PC-3 (cell line): ENCODE measurements around the gene LRP2. TPM values are rescaled to one million over a fixed set of nuclear protein-coding genes. Genes with fewer than 3 reads are reported as not detected.
A peak's percentile ranks its signal among the peaks of the same experiment; 100 is the strongest.

Source experiments
- ATAC-seq: fragments of 200-7000 bp; cut with Tn5 transposase; 2 replicates; pipeline ENCODE4 v1.9.1; 2020; ENCODE audit warnings: mild to moderate bottlenecking, moderate library complexity
- BruUV-seq: library from RNA; stranded (reverse); fragments of 400-500 nt; replicated peaks from 2 replicates; lab custom pipeline; 2021; lab: Mats Ljungman, UMichigan
- CTCF ChIA-PET: fragments of 300-600 bp; sonication (Branson Sonifier 250); formaldehyde crosslinking; loops from one replicate; lab custom pipeline; 2022; ENCODE audit warnings: antibody characterized with exemption; lab: Charles Lee
- POLR2A ChIA-PET: fragments of 300-600 bp; sonication (Branson Sonifier 250); formaldehyde crosslinking; loops from one replicate; lab custom pipeline; 2022; ENCODE audit warnings: antibody characterized with exemption; ENCODE audit not compliant: unreplicated experiment; lab: Charles Lee
- DNase-seq: peaks from one replicate; pipeline ENCODE4 v3.0.0-alpha.2; 2015
- H2AFZ ChIP-seq: fragments of 300-600 bp; sonication (generic); 2 replicates; pipeline ENCODE4 v1.6.0; 2016; ENCODE audit warnings: antibody characterized with exemption, low read length
- H3F3A ChIP-seq: fragments of 300-600 bp; sonication (generic); one replicate; pipeline ENCODE4 v1.6.0; 2017; ENCODE audit warnings: antibody characterized with exemption, low read length, control low read depth, mild to moderate bottlenecking; ENCODE audit not compliant: unreplicated experiment
- H3K27ac ChIP-seq: fragments of 300-600 bp; sonication (generic); 2 replicates; pipeline ENCODE4 v1.5.1; 2016; ENCODE audit warnings: mild to moderate bottlenecking, low read length
- H3K27me3 ChIP-seq: fragments of 300-600 bp; sonication (generic); 2 replicates; pipeline ENCODE4 v1.6.1; 2016; ENCODE audit warnings: low read length, mixed read lengths
- H3K36me3 ChIP-seq: fragments of 300-600 bp; sonication (generic); 2 replicates; pipeline ENCODE4 v1.6.1; 2016; ENCODE audit warnings: low read depth, mixed run types, low read length, mixed read lengths
- H3K4me1 ChIP-seq: fragments of 300-600 bp; sonication (generic); 2 replicates; pipeline ENCODE4 v1.5.1; 2016; ENCODE audit warnings: low read length; ENCODE audit not compliant: insufficient read depth
- H3K4me2 ChIP-seq: fragments of 300-600 bp; sonication (generic); 2 replicates; pipeline ENCODE4 v1.6.0; 2016; ENCODE audit warnings: low read length
- H3K4me3 ChIP-seq: fragments of 300-600 bp; sonication (generic); 2 replicates; pipeline ENCODE4 v1.5.1; 2016; ENCODE audit warnings: mild to moderate bottlenecking, low read length, mixed read lengths
- H3K79me2 ChIP-seq: fragments of 300-600 bp; sonication (generic); 2 replicates; pipeline ENCODE4 v1.6.1; 2017; ENCODE audit warnings: low read length, mixed read lengths
- H3K9ac ChIP-seq: fragments of 300-600 bp; sonication (generic); 2 replicates; pipeline ENCODE4 v1.6.0; 2016; ENCODE audit warnings: mild to moderate bottlenecking, low read length
- H3K9me2 ChIP-seq: fragments of 300-600 bp; sonication (generic); replicated peaks from 2 replicates; pipeline ENCODE4 v1.6.1; 2016; ENCODE audit warnings: mixed run types, low read length, mixed read lengths
- H3K9me3 ChIP-seq: fragments of 300-600 bp; sonication (generic); 2 replicates; pipeline ENCODE4 v1.6.1; 2016; ENCODE audit warnings: low read length, mixed read lengths
- H4K20me1 ChIP-seq: fragments of 300-600 bp; sonication (generic); 2 replicates; pipeline ENCODE4 v1.6.1; 2016; ENCODE audit warnings: low read length, mixed read lengths
- EZH2 ChIP-seq: fragments of 300-600 bp; sonication (generic); IDR thresholded peaks from one replicate; pipeline ENCODE4 v1.6.1; 2017; ENCODE audit warnings: antibody characterized with exemption, mild to moderate bottlenecking, low read length; ENCODE audit not compliant: unreplicated experiment
- EZH2phosphoT487 ChIP-seq: fragments of 300-600 bp; sonication (generic); IDR thresholded peaks from 2 replicates; pipeline ENCODE4 v1.6.1; 2018; ENCODE audit warnings: mild to moderate bottlenecking, antibody characterized with exemption, low read length, borderline replicate concordance
- intact Hi-C: fragments of 100-400 bp; cut with micrococcal nuclease; formaldehyde crosslinking; loops from 2 replicates; pipeline ENCODE4 v1.9.0; 2023
- total RNA-seq: library from RNA; depleted of rRNA; stranded (reverse); fragments of >200 nt; gene quantifications from 2 replicates; pipeline ENCODE4 v1.2.3, GENCODE V29; 2014
- TF ChIP-seq, protein P1 (sequence below): fragments of 300-600 bp; sonication (generic); conservative IDR thresholded peaks from 2 replicates; pipeline ENCODE4 v1.5.1; 2017; ENCODE audit warnings: antibody characterized with exemption, low read depth, mild to moderate bottlenecking, low read length

The LRP2 gene
- total RNA-seq, 1 experiment from 2014 or later: not detected

DNA sequence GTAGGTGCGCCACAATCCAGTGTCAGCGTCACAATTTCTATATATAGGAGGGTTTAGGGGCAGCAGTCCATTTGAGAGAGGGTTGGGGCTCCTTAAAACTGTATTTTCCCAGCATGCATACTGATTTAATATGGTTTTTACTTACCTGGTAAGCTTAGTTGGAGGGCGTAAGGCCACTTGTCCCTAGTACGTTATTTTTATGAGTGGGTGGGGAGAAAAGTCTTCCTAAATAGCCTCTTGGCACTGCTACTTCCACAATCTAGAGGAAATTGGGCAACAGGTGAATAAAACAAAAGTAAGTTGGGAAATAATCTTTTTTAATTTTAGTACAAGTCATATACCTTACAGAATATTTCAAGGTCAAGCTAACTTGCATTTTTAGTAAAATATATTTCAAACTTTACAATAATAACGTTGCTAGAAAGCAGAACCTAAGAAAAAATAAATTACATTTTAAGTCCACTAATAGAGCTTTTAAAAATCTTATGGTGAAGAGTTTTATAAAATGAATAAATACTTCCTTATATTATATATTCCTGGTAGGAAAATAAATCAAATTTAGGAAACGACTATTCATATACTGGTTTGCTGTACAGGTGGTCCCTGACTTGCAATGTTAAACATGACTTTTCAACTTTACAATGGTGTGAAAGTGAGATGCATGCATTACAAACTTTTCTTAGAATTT lies 272.1 kb downstream of the LRP2 start:
- CTCF ChIA-PET: no interaction called here

DNA sequence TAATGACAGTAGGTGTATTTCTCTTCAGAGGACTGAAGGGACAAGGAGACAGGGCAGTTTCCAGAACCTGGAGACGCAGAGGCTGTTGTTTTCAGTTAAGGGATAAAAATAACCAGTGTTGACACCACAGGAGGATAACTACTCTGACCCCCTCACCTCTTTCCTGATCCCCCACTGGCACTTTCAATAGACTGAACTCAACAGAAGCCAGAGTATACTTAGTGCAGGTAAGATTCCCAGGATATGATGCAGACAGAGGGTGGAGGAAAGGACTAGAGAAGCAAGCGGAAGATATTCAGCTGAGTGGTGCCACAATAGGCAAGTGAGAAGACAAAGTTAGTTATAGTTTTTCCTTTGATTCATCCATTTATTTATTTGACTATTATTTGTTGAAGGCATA lies 273.2 kb downstream of the LRP2 start:
- H3K4me1 ChIP-seq: peaks cover 35% of the 10 kb centered on the region
- DNase-seq (no peak), ATAC-seq (no peak)
- no peaks in the 10 kb centered on the region; the same call in 1 of the 2 replicates for H3K36me3 ChIP-seq
- TF ChIP-seq, protein P1, sequence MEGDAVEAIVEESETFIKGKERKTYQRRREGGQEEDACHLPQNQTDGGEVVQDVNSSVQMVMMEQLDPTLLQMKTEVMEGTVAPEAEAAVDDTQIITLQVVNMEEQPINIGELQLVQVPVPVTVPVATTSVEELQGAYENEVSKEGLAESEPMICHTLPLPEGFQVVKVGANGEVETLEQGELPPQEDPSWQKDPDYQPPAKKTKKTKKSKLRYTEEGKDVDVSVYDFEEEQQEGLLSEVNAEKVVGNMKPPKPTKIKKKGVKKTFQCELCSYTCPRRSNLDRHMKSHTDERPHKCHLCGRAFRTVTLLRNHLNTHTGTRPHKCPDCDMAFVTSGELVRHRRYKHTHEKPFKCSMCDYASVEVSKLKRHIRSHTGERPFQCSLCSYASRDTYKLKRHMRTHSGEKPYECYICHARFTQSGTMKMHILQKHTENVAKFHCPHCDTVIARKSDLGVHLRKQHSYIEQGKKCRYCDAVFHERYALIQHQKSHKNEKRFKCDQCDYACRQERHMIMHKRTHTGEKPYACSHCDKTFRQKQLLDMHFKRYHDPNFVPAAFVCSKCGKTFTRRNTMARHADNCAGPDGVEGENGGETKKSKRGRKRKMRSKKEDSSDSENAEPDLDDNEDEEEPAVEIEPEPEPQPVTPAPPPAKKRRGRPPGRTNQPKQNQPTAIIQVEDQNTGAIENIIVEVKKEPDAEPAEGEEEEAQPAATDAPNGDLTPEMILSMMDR: no peak
- TF ChIP-seq EZH2: no peak
- no peak for TF ChIP-seq EZH2phosphoT487
- no peak overlapping the region for H2AFZ ChIP-seq
- no peaks in the 10 kb centered on the region for H3K79me2 ChIP-seq
- 0 out of 2 replicates have a peak, but pooled peaks cover 6% of the 10 kb centered on the region for H3K9me3 ChIP-seq
- intact Hi-C loops: no loop called here
- no peaks in the 10 kb centered on the region for H3K9me2 ChIP-seq
- H3K4me3 ChIP-seq: no peak overlapping the region
- H3K27ac ChIP-seq: no peak overlapping the region
- no peak overlapping the region for H3K4me2 ChIP-seq
- BruUV-seq: no TSS peak
- H3K27me3 ChIP-seq: no peaks in the 10 kb centered on the region
- ChIA-PET POLR2A (no interaction called here), CTCF (no interaction called here)
- H3K9ac ChIP-seq: no peak overlapping the region
- H3F3A ChIP-seq: peaks cover 4% of the 10 kb centered on the region
- no peaks in the 10 kb centered on the region for H4K20me1 ChIP-seq

More for the DNA sequence above, 272.1 kb downstream of the LRP2 start:
- peaks cover 4% of the 10 kb centered on the region for H3F3A ChIP-seq
- intact Hi-C loops: no loop called here
- no peaks in the 10 kb centered on the region for H3K9me2 ChIP-seq
- H3K4me3 ChIP-seq: no peak overlapping the region
- H4K20me1 ChIP-seq: no peaks in the 10 kb centered on the region
- H3K4me1 ChIP-seq: peaks cover 41% of the 10 kb centered on the region
- TF ChIP-seq, protein P1: no peak
- TF ChIP-seq EZH2phosphoT487 (no peak), EZH2 (no peak)
- H3K9me3 ChIP-seq: 0 out of 2 replicates have a peak, but pooled peaks cover 6% of the 10 kb centered on the region
- ATAC-seq (no peak), DNase-seq (no peak)
- no peaks in the 10 kb centered on the region for H3K36me3 ChIP-seq
- H3K27me3 ChIP-seq: no peaks in the 10 kb centered on the region
- no peak overlapping the region for H3K9ac ChIP-seq
- no peak overlapping the region for H2AFZ ChIP-seq
- POLR2A ChIA-PET: no interaction called here
- H3K79me2 ChIP-seq: no peaks in the 10 kb centered on the region
- BruUV-seq: no TSS peak
- no peak overlapping the region for H3K4me2 ChIP-seq
- no peak overlapping the region for H3K27ac ChIP-seq

DNA sequence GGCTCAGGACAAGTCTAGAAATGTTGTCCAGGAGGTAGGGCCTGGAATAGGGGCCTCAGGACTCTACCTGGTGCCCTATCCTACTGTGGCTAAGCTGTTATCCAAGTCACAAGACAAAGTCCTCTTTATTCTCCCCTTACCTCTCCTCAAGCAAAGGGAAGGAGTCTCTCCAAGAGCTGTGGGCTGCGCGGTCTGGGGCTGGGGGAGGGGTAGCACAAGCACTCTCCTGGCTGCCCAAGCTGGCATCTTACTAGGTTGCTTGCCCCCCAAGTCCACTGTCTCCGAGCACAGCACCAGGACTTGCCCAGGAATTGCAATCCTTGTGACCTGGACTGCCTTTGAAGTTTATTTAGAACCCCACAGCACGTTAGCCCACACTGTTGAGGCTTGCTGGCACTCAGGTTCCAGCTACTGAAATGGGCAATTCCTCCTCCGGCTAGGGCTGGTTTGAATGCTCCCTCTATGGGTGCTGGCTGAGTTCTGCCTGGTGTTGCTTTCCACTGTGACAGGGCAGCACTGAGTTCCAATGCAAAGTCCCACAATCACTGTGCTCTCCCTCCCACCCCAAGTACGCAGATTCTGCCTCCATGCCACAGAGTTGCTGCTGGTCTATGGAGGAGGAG lies 274.5 kb downstream of the LRP2 start:
- BruUV-seq: no TSS peak
- Histone ChIP-seq H3K4me2 (no peak overlapping the region), H3K36me3 (no peaks in the 10 kb centered on the region; the same call in 1 of the 2 replicates), H3K27ac (peak overlapping the region; percentile 32), H3K9ac (no peak overlapping the region), H3K4me1 (peaks cover 31% of the 10 kb centered on the region), H2AFZ (no peak overlapping the region), H3K4me3 (no peak overlapping the region), H4K20me1 (no peaks in the 10 kb centered on the region), H3F3A (peaks cover 3% of the 10 kb centered on the region), H3K27me3 (no peaks in the 10 kb centered on the region), H3K9me2 (no peaks in the 10 kb centered on the region), H3K79me2 (no peaks in the 10 kb centered on the region), H3K9me3 (0 out of 2 replicates have a peak, but pooled peaks cover 8% of the 10 kb centered on the region)
- intact Hi-C loops: no loop called here
- TF ChIP-seq EZH2phosphoT487: no peak
- TF ChIP-seq, protein P1: no peak
- no peak for TF ChIP-seq EZH2
- POLR2A ChIA-PET: no interaction called here
- DNase-seq (no peak), ATAC-seq (no peak; the same call in 1 of the 2 replicates)
- CTCF ChIA-PET: no interaction called here
